Measurements from ENCODE around the gene PAXIP1. TPM values are rescaled to one million over a fixed set of nuclear protein-coding genes. Genes with fewer than 3 reads are reported as not detected.

Gene PAXIP1
- polyA plus RNA-seq, 1 experiment = 6.3 TPM

GRCh38 chr7:154997840-154998370 lies 5.0 kb downstream of the PAXIP1 start:
- TF ChIP-seq CTCF (IDR thresholded peaks at IDR 0.05; ENCODE audit: low read depth, low read length) = no peak

DNA sequence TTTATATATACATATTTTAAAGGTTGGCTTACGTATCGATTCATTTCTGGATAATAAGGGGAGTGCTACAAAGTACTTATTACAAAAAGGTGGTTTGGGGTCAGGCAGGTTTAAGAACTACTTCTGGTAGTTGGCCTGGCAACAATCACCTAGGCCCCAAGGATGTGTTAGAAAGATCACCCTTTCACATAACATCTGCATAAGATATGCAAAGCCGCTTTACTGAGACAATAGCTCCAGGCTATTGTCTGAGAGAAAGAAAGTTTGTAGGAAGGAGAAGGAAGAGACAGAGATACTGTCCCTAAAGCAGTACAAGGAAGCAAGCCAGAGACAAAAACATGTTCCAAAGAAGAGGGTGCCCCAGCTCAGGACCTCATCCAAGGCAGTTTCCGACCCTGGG lies 6.2 kb downstream of the PAXIP1 start:
- Histone ChIP-seq H3K4me3 (ENCODE audit: low read depth, low read length) (no peak overlapping the region), H3K27me3 (ENCODE audit: control insufficient read depth, insufficient read depth, low read length) (no peaks in the 10 kb centered on the region), H3K27ac (ENCODE audit: low read depth, low read length) (no peak overlapping the region), H3K9me3 (ENCODE audit: control insufficient read depth, insufficient read depth, low read length) (no peaks in the 10 kb centered on the region)
- no peak for TF ChIP-seq CTCF (IDR thresholded peaks at IDR 0.05; ENCODE audit: low read depth, low read length)
- no peak for DNase-seq (ENCODE audit: low read depth, low spot score)
- ChIA-PET CTCF (interaction anchor here (0.8 kb wide), 1 partner anchor 348 kb away, joined by 13 read pairs; no protein-coding TSS in a partner anchor), POLR2A (no interaction called here)

More at GRCh38 chr7:154997840-154998370, 5.0 kb downstream of the PAXIP1 start:
- Histone ChIP-seq H3K9me3 (ENCODE audit: control insufficient read depth, insufficient read depth, low read length) (no peaks in the 10 kb centered on the region), H3K27me3 (ENCODE audit: control insufficient read depth, insufficient read depth, low read length) (no peaks in the 10 kb centered on the region), H3K4me3 (ENCODE audit: low read depth, low read length) (no peak overlapping the region), H3K27ac (ENCODE audit: low read depth, low read length) (no peak overlapping the region)
- CTCF ChIA-PET = interaction anchor here (1.8 kb wide), 1 partner anchor 347 kb away, joined by 11 read pairs; no protein-coding TSS in a partner anchor
- DNase-seq (ENCODE audit: low read depth, low spot score) = no peak
- POLR2A ChIA-PET = no interaction called here

DNA sequence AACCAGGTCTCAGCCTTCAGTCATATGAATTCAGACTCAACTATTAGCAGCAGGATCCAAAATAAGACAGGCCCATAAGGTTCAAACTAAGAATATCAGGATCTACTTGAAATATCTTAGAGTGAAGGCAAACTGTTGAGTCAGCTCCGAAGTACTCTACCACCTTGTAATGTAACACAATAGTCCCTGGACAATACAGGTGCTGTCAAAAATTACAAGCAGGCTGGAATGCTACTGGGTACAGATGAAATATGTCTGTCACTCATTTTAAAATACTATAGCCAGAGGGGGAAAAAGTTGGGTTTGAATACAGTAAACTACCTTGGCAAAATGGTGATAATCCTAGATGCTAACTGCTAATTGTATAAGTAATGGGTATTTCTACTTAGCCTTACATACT lies 6.8 kb downstream of the PAXIP1 start:
- H3K9me3 ChIP-seq (ENCODE audit: control insufficient read depth, insufficient read depth, low read length) = no peaks in the 10 kb centered on the region
- DNase-seq (ENCODE audit: low read depth, low spot score) = no peak
- no peak overlapping the region for H3K4me3 ChIP-seq (ENCODE audit: low read depth, low read length)
- no peak overlapping the region for H3K27ac ChIP-seq (ENCODE audit: low read depth, low read length)
- no peaks in the 10 kb centered on the region for H3K27me3 ChIP-seq (ENCODE audit: control insufficient read depth, insufficient read depth, low read length)
- POLR2A ChIA-PET = no interaction called here
- CTCF ChIA-PET = interaction anchor here (0.8 kb wide), 1 partner anchor 349 kb away, joined by 13 read pairs; no protein-coding TSS in a partner anchor
- TF ChIP-seq CTCF (IDR thresholded peaks at IDR 0.05; ENCODE audit: low read depth, low read length) = no peak

- ChIA-PET POLR2A (no interaction called here), CTCF (interaction anchor here (2.1 kb wide), 1 partner anchor 350 kb away, joined by 13 read pairs; no protein-coding TSS in a partner anchor)
- H3K27ac ChIP-seq (ENCODE audit: low read depth, low read length) = no peak overlapping the region
- H3K4me3 ChIP-seq (ENCODE audit: low read depth, low read length) = no peak overlapping the region
- no peaks in the 10 kb centered on the region for H3K27me3 ChIP-seq (ENCODE audit: control insufficient read depth, insufficient read depth, low read length)
- no peaks in the 10 kb centered on the region for H3K9me3 ChIP-seq (ENCODE audit: control insufficient read depth, insufficient read depth, low read length)
- TF ChIP-seq CTCF (IDR thresholded peaks at IDR 0.05; ENCODE audit: low read depth, low read length) = no peak
- no peak for DNase-seq (ENCODE audit: low read depth, low spot score)
Observed at GRCh38 chr7:154994996-154995395, 7.9 kb downstream of the PAXIP1 start.

DNA sequence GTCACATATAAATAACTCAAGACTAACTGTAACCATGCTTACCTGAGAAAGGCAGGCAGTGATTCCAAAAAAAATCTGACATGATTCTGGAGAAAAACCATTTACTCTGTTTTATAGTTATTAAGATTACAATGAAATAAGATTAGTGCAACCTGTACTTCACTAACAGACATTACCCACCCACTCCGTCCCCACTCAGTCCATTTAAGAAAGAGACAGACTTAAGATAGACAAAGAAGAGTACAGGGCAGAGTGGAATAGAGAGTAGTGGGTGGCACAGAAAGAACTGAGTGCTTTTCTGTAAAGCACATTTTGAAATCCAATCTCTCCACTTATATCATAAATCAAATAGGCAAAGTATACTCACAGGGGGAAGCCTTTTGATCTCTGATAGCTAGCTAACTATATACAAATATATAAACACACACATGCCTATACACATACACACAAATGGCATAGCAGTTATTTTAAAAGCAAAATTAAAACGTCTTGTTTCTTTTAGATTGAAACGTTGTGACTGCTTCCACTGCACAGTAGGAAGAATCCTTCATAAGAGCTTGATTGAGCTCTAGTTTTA lies 11.9 kb downstream of the PAXIP1 start:
- TF ChIP-seq CTCF (IDR thresholded peaks at IDR 0.05; ENCODE audit: low read depth, low read length) = no peak
- CTCF ChIA-PET = interaction anchor here (0.5 to 1.6 kb wide), 2 partner anchors 306 to 354 kb away, joined by 3 to 6 read pairs; partner anchors contain the start of gene INSIG1
- POLR2A ChIA-PET = no interaction called here
- Histone ChIP-seq H3K4me3 (ENCODE audit: low read depth, low read length) (no peak overlapping the region), H3K9me3 (ENCODE audit: control insufficient read depth, insufficient read depth, low read length) (no peaks in the 10 kb centered on the region), H3K27me3 (ENCODE audit: control insufficient read depth, insufficient read depth, low read length) (no peaks in the 10 kb centered on the region), H3K27ac (ENCODE audit: low read depth, low read length) (no peak overlapping the region)
- DNase-seq (ENCODE audit: low read depth, low spot score) = no peak

All from AG04450 (cell line).